Type B pancreatic cell (in vitro differentiated cells): ENCODE results near the gene CHCHD6. TPM values are rescaled to one million over a fixed set of nuclear protein-coding genes. Genes with fewer than 3 reads are reported as not detected.

ENCODE experiments used
- DNase-seq: peaks from one replicate; pipeline ENCODE4 v3.0.0; 2021; ENCODE audit warnings: mixed read lengths; ENCODE audit not compliant: unreplicated experiment; ENCODE audit errors: extremely low spot score
- H3K27ac Mint-ChIP-seq: 2 replicates; pipeline ENCODE4 v1.8.0; 2021; ENCODE audit warnings: mild to moderate bottlenecking, mixed read lengths
- H3K27me3 Mint-ChIP-seq: 2 replicates; pipeline ENCODE4 v1.8.0; 2021; ENCODE audit warnings: mixed read lengths
- H3K36me3 Mint-ChIP-seq: 2 replicates; pipeline ENCODE4 v1.8.0; 2021; ENCODE audit warnings: mixed read lengths
- H3K4me1 Mint-ChIP-seq: one replicate; pipeline ENCODE4 v1.8.0; 2021; ENCODE audit warnings: mixed read lengths; ENCODE audit not compliant: unreplicated experiment
- H3K4me3 Mint-ChIP-seq: 2 replicates; pipeline ENCODE4 v1.8.0; 2021; ENCODE audit warnings: mild to moderate bottlenecking, mixed read lengths
- H3K9me3 Mint-ChIP-seq: 2 replicates; pipeline ENCODE4 v1.8.0; 2021; ENCODE audit warnings: mixed read lengths
- total RNA-seq: library from RNA; stranded (reverse); gene quantifications from 2 replicates; pipeline ENCODE4 v1.2.1, GENCODE V29; 2021; ENCODE audit warnings: low replicate concordance
- TF ChIP-seq, protein P1 (sequence below): fragments of 200-600 bp; sonication (generic); conservative IDR thresholded peaks from 2 replicates; pipeline ENCODE4 v1.5.0; 2021; ENCODE audit warnings: antibody characterized with exemption, mild to moderate bottlenecking

The CHCHD6 gene
- total RNA-seq, 1 donor from 2014 or later: 17.5 TPM

DNA sequence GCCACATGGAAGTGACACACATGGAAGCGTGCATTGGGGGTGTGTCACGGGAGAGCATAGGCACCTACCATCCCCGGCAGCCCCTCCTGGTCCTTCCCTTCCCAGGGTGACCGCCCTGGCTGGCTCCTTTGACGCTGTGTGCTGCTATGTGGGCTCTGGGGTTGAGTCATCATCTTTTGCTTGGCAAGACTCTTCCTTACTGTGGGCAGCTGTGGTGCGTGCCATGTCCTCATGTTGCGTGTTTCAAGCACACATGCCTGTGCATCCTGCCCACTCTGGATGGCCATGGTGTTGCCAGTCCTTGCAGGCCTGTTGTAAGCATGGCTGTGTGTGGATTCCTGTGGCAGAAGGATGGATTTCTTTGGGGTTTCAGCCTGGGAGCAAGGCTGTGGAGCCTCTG, 292.9 kb downstream of the CHCHD6 start:
- no peak for DNase-seq
- H3K27ac Mint-ChIP-seq: no peak overlapping the region
- peaks cover 5% of the 10 kb centered on the region for H3K4me1 Mint-ChIP-seq
- H3K27me3 Mint-ChIP-seq: no peaks in the 10 kb centered on the region
- H3K36me3 Mint-ChIP-seq: no peaks in the 10 kb centered on the region
- no peak overlapping the region for H3K4me3 Mint-ChIP-seq
- no peaks in the 10 kb centered on the region for H3K9me3 Mint-ChIP-seq
- TF ChIP-seq, protein P1, sequence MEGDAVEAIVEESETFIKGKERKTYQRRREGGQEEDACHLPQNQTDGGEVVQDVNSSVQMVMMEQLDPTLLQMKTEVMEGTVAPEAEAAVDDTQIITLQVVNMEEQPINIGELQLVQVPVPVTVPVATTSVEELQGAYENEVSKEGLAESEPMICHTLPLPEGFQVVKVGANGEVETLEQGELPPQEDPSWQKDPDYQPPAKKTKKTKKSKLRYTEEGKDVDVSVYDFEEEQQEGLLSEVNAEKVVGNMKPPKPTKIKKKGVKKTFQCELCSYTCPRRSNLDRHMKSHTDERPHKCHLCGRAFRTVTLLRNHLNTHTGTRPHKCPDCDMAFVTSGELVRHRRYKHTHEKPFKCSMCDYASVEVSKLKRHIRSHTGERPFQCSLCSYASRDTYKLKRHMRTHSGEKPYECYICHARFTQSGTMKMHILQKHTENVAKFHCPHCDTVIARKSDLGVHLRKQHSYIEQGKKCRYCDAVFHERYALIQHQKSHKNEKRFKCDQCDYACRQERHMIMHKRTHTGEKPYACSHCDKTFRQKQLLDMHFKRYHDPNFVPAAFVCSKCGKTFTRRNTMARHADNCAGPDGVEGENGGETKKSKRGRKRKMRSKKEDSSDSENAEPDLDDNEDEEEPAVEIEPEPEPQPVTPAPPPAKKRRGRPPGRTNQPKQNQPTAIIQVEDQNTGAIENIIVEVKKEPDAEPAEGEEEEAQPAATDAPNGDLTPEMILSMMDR: no peak

DNA sequence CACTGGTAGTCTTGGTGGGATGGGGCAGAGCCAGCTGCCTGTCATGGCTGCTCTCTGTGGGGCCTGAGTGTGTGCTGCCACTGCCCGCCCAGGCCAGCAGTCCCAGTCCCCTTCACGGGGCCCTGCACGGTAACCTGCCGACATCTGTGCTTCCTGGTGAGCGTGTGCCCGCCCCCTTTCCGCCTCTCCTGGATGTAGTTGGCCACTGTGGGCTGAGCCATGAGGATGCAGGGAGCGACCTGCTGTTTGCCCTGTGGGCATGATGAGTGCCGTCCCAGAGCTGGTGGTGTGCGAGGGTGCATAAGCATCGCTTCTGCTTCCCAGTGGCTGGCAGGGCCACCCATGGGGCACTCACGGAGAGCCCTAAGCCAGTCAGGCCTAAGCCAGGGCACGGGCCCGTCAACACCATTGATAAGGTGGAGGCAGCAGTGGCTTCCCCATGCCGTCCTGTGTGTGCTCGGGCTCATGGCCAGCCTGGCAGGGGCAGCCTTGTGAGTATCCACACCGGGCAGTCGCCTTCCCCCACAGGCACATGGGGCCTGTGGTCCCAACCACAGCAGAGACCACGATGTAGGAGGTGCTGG, 293.5 kb downstream of the CHCHD6 start:
- no peak overlapping the region for H3K4me3 Mint-ChIP-seq
- TF ChIP-seq, protein P1: no peak
- H3K9me3 Mint-ChIP-seq: no peaks in the 10 kb centered on the region
- peak overlapping the region; percentile 23 for H3K27ac Mint-ChIP-seq
- no peaks in the 10 kb centered on the region for H3K36me3 Mint-ChIP-seq
- peaks cover 10% of the 10 kb centered on the region for H3K4me1 Mint-ChIP-seq
- no peak for DNase-seq
- H3K27me3 Mint-ChIP-seq: no peaks in the 10 kb centered on the region

DNA sequence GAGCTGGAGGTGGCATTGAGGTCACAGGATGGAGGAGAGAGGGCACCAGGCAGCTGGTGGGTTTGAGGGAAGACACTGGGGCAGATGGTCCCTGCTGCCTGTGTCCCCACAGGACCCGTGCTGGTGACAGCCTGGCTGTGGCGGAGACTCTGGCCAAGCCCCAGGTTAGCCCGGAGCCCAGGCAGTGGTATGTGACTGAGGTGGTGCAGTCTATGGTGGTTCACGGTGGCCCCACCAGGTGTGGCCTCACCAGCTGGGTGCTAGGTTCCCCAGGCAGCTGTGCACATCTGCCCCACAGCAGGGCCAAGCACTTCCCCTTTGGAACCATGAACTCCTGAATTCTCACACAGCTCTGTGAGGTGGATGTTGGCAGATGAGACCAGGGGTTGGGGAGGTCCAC, 294.3 kb downstream of the CHCHD6 start:
- Mint-ChIP-seq H3K4me3 (no peak overlapping the region), H3K9me3 (no peaks in the 10 kb centered on the region), H3K27me3 (no peaks in the 10 kb centered on the region), H3K27ac (peak overlapping the region; percentile 23), H3K36me3 (no peaks in the 10 kb centered on the region), H3K4me1 (peaks cover 12% of the 10 kb centered on the region)
- TF ChIP-seq, protein P1: no peak
- DNase-seq: no peak

DNA sequence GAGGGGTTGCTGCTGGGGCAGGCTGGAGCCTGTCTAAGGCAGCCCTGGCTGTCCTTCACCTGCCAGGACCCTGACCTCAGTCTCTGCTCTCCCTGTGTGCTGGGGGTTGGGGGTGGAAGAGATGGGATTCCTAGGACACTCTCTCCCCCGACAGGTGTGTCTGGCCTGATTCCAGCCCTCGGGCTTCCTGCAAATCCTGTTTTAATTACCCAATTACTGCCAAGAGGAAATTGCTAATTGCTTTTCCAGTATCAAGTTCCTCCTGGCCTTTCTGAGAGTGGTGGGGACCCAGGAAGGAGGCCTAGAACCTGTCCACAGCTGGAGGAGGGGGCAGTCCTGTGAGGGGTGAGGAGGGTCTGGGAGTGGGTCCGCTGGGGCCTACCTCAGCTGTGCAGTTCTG, 294.7 kb downstream of the CHCHD6 start:
- no peak for DNase-seq
- H3K36me3 Mint-ChIP-seq: no peaks in the 10 kb centered on the region
- H3K9me3 Mint-ChIP-seq: no peaks in the 10 kb centered on the region
- peaks cover 12% of the 10 kb centered on the region for H3K4me1 Mint-ChIP-seq
- TF ChIP-seq, protein P1: no peak
- H3K27me3 Mint-ChIP-seq: no peaks in the 10 kb centered on the region
- H3K27ac Mint-ChIP-seq: no peak overlapping the region
- no peak overlapping the region for H3K4me3 Mint-ChIP-seq

DNA sequence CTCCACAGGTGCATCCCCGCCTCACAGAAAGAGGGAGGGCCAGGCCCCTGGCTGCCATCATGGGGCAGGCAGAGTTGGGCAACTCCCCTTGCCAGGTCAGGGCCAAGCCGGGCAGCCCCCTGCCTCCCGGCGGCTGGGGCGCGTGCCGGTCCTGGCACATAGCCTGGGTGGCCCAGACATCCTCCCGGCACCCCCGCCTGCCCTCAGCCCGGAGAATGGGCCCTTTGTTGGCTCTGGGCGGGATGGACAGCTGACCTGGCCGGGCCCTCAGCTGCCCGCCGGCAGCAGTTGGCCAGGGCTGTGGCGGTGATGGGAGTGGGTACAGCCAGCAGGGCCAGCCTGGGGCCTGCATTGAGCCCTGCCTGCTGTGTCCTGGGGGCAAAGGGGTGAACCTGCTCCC, 295.3 kb downstream of the CHCHD6 start:
- TF ChIP-seq, protein P1: no peak
- H3K27me3 Mint-ChIP-seq: no peaks in the 10 kb centered on the region
- no peaks in the 10 kb centered on the region for H3K36me3 Mint-ChIP-seq
- peaks cover 12% of the 10 kb centered on the region for H3K4me1 Mint-ChIP-seq
- H3K4me3 Mint-ChIP-seq: no peak overlapping the region
- DNase-seq: no peak
- no peaks in the 10 kb centered on the region for H3K9me3 Mint-ChIP-seq
- H3K27ac Mint-ChIP-seq: no peak overlapping the region

DNA sequence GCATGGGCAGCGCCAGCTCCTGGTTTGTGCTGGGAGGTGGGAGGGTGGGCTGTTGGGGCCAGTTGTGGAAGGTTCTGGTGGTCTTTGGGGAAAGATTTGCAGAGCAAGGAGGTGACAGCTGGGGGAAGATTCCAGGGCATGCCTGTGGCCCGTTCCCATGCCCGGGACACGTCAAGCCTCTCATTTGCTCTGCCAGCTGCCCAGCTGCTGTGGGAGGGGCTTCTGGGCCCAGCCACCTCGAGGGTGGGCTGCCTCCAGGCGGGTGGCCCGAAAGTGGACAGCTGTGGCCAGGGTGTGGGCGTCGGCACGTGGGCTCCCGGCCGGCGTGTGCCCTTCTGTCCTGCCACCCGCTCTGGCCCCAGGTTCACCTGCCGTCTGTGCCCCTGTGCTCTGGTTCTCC, 296.1 kb downstream of the CHCHD6 start:
- DNase-seq: no peak
- Mint-ChIP-seq H3K27ac (no peak overlapping the region), H3K9me3 (no peaks in the 10 kb centered on the region), H3K27me3 (no peaks in the 10 kb centered on the region), H3K4me1 (peaks cover 12% of the 10 kb centered on the region), H3K4me3 (no peak overlapping the region), H3K36me3 (no peaks in the 10 kb centered on the region)
- TF ChIP-seq, protein P1: no peak
